SK-N-DZ (cell line): ENCODE results near the gene NRIP1.
"Not testable (repeated sequence)": the region's sequence is repeated elsewhere in the genome, so short reads cannot be mapped to it uniquely, and the experiment has no call there.

Source experiments
- DNase-seq: peaks from one replicate; pipeline ENCODE4 v3.0.0-alpha.2; 2015; ENCODE audit warnings: low spot score

Gene NRIP1

DNA sequence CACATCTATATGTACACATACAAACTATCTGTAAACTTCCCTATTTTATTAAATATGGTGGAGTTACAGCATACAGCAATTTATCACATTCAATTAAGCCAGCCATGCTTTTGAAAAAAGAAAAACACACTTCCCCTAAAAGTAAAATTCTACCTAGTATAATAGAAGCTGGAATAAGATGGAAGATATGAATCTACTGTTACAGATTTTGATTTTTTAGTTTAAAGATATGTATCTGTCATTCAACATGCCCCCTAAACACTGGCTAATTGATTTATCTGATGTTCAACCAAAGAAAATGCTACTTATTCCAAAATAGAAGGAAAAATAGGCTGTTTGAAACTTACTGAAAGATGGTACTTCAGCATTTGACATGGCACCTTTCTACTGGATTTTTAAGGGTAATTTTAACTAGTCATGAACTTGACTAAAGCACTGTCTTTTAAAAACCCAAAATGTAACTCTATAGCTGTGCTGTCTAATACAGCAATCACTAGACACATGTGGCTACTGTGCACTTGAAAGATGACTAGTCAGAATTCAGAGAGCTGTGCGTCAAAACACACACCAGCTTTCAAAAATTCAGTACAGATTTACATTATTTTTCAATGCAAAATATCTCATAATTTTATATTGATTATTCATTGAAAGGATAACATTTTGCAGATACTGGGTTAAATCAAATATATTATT, 25.0 kb downstream of the NRIP1 start:
- DNase-seq = no peak

DNA sequence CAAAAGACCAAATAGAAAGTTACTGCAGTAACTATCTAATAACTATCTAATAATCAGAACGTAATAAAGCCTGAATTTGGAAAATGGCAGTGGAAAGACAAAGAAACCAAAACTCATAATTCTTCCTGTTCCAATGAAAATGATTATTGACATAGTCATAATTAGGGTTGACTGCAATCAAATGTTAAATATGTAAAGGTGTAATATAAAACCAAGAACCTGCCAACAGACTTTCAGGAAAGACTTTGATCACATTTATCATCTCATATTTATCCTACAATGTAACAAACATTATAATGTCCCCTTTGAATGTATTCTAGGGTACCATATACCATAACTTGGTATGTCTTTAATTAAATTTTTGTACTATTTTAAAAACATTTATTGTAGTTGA, 26.9 kb downstream of the NRIP1 start:
- DNase-seq = no peak

GRCh38 chr21:15037095-15037899, 27.5 kb downstream of the NRIP1 start:
- DNase-seq = no peak

DNA sequence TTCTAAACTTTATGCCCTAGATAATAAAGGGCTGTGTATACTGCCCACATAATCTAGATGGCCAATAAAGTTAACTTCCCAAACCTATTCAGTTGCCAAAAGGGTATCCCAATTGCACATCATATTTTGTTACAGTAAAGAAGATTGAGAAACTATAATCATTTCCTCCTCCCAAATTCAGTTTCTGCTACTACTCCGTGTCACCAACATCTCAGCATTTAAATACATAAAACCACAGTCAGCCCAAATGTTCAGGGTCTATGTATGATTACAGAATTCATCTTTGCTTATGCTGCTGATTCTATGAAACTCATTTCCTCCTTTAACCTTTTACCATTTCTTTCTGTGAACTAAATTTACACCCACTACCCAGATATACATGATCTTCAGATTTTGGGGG, 28.6 kb downstream of the NRIP1 start:
- DNase-seq = no peak

- DNase-seq = no peak
These were observed 30.5 kb downstream of the NRIP1 start for GRCh38 chr21:15034126-15034853.

DNA sequence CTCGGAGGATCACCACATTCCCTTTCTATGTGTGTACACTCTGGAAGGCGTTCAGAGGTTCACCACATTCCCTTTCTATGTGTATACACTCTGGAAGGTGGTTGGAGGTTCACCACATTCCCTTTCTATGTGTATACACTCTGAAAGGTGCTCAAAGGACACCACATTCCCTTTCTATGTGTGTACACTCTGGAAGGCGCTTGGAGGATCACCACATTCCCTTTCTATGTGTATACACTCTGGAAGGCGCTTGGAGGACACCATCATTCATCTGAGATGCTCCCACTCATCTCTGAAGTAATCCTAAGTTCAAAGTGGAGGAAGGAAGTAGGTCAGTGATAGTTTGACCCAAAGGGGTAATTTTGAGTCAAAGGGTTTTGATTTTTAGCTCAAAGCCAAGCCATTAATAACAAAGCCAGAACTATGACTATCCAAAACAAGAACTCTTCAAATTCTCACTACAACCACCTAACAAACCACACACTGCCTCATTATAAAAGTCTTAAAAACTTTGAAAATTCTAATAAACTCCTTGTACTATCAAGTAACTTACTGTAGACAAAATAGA, 32.9 kb downstream of the NRIP1 start:
- no peak for DNase-seq

- DNase-seq = not testable (repeated sequence)
These were observed 33.4 kb downstream of the NRIP1 start for GRCh38 chr21:15031362-15031761.

DNA sequence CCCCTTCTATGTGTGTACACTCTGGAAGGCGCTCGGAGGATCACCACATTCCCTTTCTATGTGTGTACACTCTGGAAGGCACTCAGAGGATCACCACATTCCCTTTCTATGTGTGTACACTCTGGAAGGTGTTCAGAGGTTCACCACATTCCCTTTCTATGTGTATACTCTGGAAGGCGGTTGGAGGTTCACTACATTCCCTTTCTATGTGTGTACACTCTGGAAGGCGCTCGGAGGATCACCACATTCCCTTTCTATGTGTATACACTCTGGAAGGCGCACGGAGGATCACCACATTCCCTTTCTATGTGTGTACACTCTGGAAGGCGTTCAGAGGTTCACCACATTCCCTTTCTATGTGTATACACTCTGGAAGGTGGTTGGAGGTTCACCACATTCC, 33.9 kb downstream of the NRIP1 start:
- DNase-seq = not testable (repeated sequence)

- no peak for DNase-seq
These were observed 35.7 kb downstream of the NRIP1 start for GRCh38 chr21:15029077-15029476.

DNA sequence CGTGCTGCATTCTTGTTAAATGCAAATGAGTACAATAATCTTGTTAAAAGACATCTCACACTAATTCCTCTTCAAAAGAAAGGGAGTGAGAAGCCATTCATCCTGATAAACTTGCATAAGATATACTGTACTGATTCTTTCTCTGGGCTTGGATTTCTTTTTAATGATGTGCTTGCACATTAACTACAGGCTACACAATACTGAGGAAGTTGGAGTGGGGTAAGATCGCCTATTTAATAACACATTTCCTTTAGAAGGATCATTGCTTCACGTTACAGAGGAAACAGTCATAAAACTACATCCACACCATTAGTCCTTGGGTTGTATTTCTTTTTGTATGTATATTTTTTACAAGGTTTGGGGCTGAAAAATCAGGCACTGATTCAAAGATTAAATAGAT, 36.6 kb downstream of the NRIP1 start:
- DNase-seq = no peak

- DNase-seq = no peak
These were observed 37.7 kb downstream of the NRIP1 start for GRCh38 chr21:15027056-15027455.

- DNase-seq = no peak
These were observed 38.4 kb downstream of the NRIP1 start for GRCh38 chr21:15026370-15026769.

DNA sequence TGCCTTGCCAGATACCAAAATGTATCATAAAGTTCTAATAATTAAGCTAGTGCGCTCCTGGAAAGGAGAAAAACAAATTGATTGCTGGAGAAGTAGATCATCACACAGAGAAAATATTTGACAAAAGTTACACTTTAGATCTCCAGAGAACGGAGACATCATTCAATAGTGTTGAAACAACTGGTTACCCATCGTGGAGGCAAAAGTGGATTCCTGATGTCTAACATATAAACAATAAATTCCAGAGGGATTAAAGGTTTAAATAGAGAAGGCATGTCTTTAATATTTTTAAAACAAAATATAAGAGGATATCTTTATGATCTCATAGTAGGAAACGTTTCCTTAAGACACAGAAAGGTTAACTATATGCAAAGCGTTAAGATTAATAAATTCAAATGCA, 41.0 kb downstream of the NRIP1 start:
- no peak for DNase-seq

DNA sequence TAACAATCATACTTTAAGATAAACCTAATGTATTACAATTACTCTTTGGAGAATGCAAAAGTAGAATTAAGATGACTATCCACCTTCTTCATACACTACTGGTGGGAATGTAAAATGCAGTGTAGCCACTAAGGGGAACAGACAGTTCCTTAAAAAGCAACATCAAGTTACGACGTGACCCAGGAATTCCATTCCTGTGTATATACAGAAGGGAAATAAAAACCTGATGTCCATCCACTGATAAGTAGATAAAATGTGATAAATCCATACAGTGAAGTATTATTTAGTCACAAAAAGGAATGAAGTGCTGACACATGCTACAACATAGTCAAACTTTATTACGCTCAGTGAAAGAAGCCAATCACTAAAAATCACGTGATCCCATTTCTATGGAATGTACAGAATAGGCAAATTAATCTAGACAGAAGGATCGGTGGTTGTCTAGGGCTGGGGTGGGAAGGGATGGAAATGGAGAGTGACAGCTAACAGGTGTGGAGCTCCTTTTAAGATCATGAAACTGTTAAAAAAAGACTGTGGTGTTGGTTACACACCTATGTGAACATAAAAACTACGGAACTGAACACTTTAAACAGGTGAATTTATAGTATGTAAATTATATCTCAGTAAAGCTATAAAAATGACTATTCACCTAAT, 42.1 kb downstream of the NRIP1 start:
- DNase-seq = no peak

GRCh38 chr21:15020797-15021196, 44.0 kb downstream of the NRIP1 start:
- no peak for DNase-seq

DNA sequence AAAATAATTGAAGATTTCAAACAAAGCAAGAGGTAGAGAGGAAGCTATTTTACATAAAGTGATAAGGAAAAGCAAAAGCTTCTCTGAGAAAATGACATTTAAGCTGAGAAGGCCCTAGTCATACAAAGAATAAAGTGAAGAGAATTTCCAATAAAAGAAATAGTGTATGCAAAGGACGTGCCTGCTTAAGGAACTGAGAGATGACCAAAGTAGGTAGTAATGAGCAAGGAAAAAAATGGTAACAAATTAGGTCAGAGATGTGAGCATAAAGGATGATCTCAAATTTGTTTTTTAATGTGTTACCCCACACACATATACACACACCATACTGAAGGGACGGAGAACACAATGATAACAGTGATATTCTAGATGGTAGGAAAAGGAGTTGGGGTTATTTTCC, 46.4 kb downstream of the NRIP1 start:
- DNase-seq = no peak

GRCh38 chr21:15015622-15016471, 49.0 kb downstream of the NRIP1 start:
- no peak for DNase-seq

- no peak for DNase-seq
These were observed 50.6 kb downstream of the NRIP1 start for GRCh38 chr21:15014221-15014620.

DNA sequence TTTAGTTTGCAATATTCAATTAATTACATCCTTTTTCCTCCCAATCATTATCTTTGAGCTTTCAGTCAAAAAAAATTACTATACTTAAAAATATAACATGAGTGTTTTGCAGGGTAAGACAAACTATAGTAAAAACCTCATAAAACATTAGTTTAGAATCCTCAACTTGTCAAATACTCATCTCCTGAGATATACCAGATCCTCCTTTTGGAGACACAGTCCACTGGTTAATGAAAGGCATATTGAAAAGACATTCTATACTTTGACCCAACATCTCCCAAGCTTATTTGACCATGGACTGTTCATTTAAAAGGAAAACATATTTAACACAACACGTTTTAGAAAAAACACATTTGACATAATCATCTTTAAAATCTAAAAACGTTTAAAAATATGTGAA, 52.8 kb downstream of the NRIP1 start:
- DNase-seq = peak; percentile 62

- DNase-seq = peak; percentile 61
These were observed 54.2 kb downstream of the NRIP1 start for GRCh38 chr21:15010645-15011044.
